ENCODE measurements around the gene UROD.

UROD gene

GRCh38 chr1:45009956-45010854 is 1.8 kb upstream of the UROD start:
- in situ Hi-C loops (cut with HindIII; ENCODE audit: low pct_ligation_motif_present, low sequenced_read_pairs), result loop anchor here (25.0 kb wide), 1 partner anchor 302 kb away; no protein-coding TSS in a partner anchor
- Histone ChIP-seq H3K4me3 (ENCODE audit: low read depth, low read length) (peak overlapping the region; percentile 87), H3K36me3 (replicated peaks) (peaks cover 57% of the 10 kb centered on the region), H3K27me3 (replicated peaks) (no peaks in the 10 kb centered on the region), H3K27ac (no peak overlapping the region)
- no peak for TF ChIP-seq CTCF (IDR thresholded peaks at IDR 0.05; ENCODE audit: low read depth, low read length, missing control alignments)
- DNase-seq, result no peak

GRCh38 chr1:45010855-45011811 is 921 bp upstream of the UROD start, which contains the start of gene HECTD3:
Gene HECTD3, minus strand, starts transcription at chr1:45011324. Its CDS starts 67 bp downstream, at chr1:45011257.
- peak; percentile 73 for DNase-seq
- Histone ChIP-seq H3K27ac (peak within 1 kb of the TSS; percentile 60), H3K4me3 (ENCODE audit: low read depth, low read length) (peak within 1 kb of the TSS; percentile 87), H3K27me3 (replicated peaks) (no peaks in the 10 kb centered on the region), H3K36me3 (replicated peaks) (peaks cover 55% of the 10 kb centered on the region)
- in situ Hi-C loops (cut with HindIII; ENCODE audit: low pct_ligation_motif_present, low sequenced_read_pairs), result loop anchor here (25.0 kb wide), 1 partner anchor 301 kb away; no protein-coding TSS in a partner anchor
- no peak for TF ChIP-seq CTCF (IDR thresholded peaks at IDR 0.05; ENCODE audit: low read depth, low read length, missing control alignments)

GRCh38 chr1:45012639-45013278 is 705 bp downstream of the UROD start:
- in situ Hi-C loops (cut with HindIII; ENCODE audit: low pct_ligation_motif_present, low sequenced_read_pairs), result loop anchor here (25.0 kb wide), 1 partner anchor 300 kb away; no protein-coding TSS in a partner anchor
- peak; percentile 34 for DNase-seq
- no peak for TF ChIP-seq CTCF (IDR thresholded peaks at IDR 0.05; ENCODE audit: low read depth, low read length, missing control alignments)
- H3K27me3 ChIP-seq (replicated peaks), result no peaks in the 10 kb centered on the region
- peak overlapping the region; percentile 61 for H3K4me3 ChIP-seq (ENCODE audit: low read depth, low read length)
- peaks cover 40% of the 10 kb centered on the region for H3K36me3 ChIP-seq (replicated peaks)
- peak overlapping the region; percentile 38 for H3K27ac ChIP-seq

GRCh38 chr1:45013551-45014209 is 1.6 kb downstream of the UROD start:
- no peak overlapping the region for H3K27ac ChIP-seq
- peaks cover 30% of the 10 kb centered on the region for H3K36me3 ChIP-seq (replicated peaks)
- no peak overlapping the region for H3K4me3 ChIP-seq (ENCODE audit: low read depth, low read length)
- DNase-seq, result no peak
- in situ Hi-C loops (cut with HindIII; ENCODE audit: low pct_ligation_motif_present, low sequenced_read_pairs), result loop anchor here (25.0 kb wide), 1 partner anchor 299 kb away; no protein-coding TSS in a partner anchor
- no peaks in the 10 kb centered on the region for H3K27me3 ChIP-seq (replicated peaks)
- no peak for TF ChIP-seq CTCF (IDR thresholded peaks at IDR 0.05; ENCODE audit: low read depth, low read length, missing control alignments)

Data from brain microvascular endothelial cell (primary cell).